LNCaP clone FGC (cell line): ENCODE results near the gene PDCL3.

ENCODE experiments used
- DNase-seq: peaks from one replicate; pipeline ENCODE4 v3.0.0-alpha.2; 2011; ENCODE audit warnings: low read depth
- H3K4me3 ChIP-seq: 2 replicates; pipeline ENCODE4 v1.5.1; 2011; ENCODE audit warnings: mild to moderate bottlenecking, low read depth, low read length, control low read depth
- TF ChIP-seq, protein P1 (sequence below): IDR thresholded peaks from 2 replicates; pipeline ENCODE4 v1.5.1; 2012; ENCODE audit warnings: mild to moderate bottlenecking; ENCODE audit not compliant: control insufficient read depth, insufficient read depth; ENCODE audit errors: extremely low read depth

PDCL3 gene

DNA sequence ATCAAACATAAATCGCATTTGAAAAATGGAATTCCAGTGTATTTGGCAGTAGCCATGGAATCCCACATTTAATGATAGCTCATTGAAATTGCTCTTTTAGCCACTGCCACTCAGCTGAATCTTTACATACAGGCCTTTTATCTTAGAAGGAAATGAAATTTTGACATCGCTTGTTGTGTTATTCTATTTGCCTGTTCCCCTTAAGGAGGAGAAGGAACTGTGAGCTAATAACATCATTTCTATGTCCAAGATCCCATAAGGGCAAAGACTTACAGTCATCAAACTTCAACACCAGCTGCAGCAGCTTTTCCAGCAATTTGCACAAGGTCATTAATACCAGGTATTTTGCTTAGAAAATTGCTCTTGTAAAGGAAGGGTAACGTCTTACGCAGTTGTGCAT, 6.0 kb upstream of the PDCL3 start:
- DNase-seq: no peak
- TF ChIP-seq, protein P1, sequence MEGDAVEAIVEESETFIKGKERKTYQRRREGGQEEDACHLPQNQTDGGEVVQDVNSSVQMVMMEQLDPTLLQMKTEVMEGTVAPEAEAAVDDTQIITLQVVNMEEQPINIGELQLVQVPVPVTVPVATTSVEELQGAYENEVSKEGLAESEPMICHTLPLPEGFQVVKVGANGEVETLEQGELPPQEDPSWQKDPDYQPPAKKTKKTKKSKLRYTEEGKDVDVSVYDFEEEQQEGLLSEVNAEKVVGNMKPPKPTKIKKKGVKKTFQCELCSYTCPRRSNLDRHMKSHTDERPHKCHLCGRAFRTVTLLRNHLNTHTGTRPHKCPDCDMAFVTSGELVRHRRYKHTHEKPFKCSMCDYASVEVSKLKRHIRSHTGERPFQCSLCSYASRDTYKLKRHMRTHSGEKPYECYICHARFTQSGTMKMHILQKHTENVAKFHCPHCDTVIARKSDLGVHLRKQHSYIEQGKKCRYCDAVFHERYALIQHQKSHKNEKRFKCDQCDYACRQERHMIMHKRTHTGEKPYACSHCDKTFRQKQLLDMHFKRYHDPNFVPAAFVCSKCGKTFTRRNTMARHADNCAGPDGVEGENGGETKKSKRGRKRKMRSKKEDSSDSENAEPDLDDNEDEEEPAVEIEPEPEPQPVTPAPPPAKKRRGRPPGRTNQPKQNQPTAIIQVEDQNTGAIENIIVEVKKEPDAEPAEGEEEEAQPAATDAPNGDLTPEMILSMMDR: no peak
- no peak overlapping the region for H3K4me3 ChIP-seq

DNA sequence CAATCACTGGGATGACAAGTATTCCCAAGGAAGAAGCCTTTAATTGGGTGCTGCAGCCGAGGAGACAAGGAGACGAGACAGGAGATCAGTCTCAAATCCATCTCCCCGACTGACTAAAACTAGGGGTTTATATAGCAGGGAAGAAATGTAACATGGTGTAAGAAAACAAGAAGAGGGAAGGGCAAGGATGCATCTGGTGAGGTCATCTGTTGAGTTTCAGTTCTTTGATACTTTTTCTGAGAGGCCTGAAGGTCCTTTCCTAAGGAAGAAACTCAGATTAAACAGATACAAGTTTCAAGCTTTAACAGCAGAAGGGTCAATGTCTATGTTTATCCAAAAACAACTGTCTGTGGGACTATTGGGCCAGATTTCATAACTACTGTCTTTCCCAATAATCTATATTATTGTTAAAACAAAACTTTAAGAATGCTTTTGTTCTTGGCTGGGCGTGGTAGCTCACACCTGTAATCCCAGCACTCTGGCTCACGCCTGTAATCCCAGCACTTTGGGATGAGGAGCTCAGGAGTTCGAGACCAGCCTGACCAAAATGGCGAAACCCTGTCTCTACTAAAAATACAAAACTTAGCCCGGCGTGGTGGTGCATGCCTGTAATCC, 2.5 kb upstream of the PDCL3 start:
- no peak for DNase-seq
- TF ChIP-seq, protein P1: no peak
- H3K4me3 ChIP-seq: no peak overlapping the region

DNA sequence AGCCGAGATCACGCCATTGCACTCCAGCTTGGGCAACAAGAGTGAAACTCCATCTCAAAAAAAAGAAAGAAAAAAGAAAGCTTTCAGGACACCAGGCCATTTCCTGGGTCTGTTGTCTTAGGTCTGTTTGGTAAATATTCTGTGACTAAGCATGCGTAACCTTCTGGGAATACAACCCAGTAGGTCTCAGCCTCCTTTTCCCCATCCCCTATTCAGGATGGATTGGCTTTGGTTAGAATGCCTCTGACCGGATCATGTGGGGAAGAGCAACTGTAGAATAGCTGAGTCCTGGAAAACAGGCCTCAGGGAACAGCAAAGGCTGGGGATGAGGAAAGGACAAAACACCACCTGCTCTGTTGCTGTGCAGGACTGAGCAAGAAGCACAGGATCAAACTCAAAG, 1.6 kb upstream of the PDCL3 start:
- H3K4me3 ChIP-seq: no peak overlapping the region
- no peak for DNase-seq
- TF ChIP-seq, protein P1: no peak

DNA sequence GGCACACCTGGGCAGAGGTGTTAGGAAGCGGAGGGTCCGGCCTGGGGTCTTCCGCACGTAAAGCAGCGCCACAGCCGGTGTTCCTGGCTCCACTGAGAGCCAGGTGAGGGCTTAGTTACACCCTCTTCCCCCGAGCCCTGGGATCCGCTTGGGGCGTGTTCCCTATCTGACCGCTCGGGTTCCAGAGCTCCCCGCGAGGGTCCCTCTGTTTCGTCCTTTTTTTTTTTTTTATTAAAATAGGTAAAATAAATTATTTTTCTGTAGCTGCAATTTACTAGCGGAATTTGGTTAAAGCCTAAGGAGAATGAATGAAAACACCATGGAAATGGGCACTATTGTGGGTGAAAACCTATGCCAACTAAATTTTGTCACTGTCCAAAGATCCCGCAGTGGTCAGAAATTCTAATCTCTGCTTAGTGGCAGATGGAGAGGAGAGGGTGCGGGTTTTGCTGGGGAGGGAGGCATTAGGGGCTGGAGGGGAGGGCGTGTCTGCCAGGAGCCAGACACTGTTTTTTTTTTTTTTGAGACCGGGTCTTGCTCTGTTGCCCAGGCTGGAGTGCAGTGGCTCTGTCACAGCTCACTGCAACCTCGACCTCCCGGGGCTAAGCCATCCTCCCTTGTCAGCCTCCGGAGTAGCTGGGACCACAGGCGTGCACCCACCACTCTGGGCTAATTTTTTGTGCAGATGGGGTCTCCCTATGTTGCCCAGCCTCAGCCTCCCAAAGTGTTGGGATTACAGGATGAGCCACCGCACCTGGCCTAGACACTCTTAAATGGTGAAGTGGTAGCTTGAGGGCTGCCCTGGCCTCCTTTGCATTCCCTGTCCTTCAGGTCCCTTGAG, 834 bp downstream of the PDCL3 start:
- peak overlapping the region; percentile 94 for H3K4me3 ChIP-seq
- TF ChIP-seq, protein P1: no peak
- DNase-seq: no peak

DNA sequence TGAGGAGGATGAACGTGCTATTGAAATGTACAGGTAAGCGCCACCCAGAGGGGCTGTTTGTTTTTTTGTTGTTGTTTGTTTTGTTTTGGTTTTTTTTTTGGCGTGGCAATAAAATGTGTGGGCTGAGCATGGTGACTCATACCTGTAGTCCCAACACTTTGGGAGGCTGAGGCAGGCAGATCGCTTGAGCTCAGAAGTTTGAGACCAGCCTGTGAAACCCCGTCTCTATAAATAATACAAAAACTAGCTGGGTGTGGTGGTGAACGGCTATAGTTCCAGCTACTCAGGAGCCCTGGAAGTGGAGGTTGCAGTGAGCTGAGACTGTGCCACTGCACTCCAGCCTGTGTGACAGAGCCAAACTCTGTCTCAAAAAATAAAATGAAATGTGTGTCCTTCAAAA, 6.2 kb downstream of the PDCL3 start:
- H3K4me3 ChIP-seq: no peak overlapping the region
- DNase-seq: no peak
- TF ChIP-seq, protein P1: no peak

DNA sequence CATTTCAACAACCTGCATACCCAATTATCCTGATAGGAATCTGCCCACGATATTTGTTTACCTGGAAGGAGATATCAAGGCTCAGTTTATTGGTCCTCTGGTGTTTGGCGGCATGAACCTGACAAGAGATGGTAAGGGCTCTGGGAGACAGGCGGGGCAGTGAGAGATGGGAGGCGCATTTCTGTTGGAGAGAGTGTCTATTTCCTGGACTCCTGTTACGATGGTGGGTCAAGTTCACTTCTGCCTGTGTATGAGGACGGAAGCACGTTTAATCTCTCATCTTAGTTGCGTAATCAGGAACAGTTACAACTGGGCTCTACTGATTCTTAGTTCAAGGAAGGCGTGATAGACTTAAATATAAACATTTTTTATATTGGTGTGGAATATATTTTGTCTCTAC, 8.9 kb downstream of the PDCL3 start:
- TF ChIP-seq, protein P1: no peak
- H3K4me3 ChIP-seq: no peak overlapping the region
- peak; percentile 86 for DNase-seq
